ENCODE data around the gene EHBP1L1.
A peak's percentile ranks its signal among the peaks of the same experiment; 100 is the strongest.
"Not testable (repeated sequence)": the region's sequence is repeated elsewhere in the genome, so short reads cannot be mapped to it uniquely, and the experiment has no call there.

Gene EHBP1L1

GRCh38 chr11:65636108-65637031, 60.5 kb downstream of the EHBP1L1 start:
- no peak for DNase-seq (ENCODE audit: low spot score)

DNA sequence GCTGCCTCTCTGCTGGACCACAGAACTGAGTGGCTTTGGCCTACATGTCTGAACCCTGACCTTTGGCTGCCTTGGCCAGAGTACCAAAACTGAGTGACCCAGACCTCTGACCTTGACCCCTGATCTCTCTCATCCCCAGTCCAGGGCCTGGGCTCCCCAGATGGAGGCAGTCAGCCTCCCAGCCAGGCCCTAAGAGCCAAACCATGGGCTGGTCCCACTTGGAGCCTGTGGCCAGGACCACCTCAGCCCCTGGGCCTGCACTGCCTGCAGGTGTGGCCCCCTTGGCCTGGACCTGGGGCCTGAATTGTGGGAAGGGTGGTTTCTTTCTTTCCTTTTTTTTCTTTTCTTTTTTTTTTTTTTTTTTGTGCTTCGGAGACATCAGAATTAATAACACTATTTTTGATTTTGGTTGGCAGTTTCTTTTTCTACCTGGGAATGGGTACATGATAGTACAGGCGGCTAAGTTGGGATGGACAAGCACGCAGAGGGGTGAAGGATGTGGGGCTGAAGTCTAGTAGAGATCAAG, 61.2 kb downstream of the EHBP1L1 start:
- DNase-seq (ENCODE audit: low spot score), result no peak

DNA sequence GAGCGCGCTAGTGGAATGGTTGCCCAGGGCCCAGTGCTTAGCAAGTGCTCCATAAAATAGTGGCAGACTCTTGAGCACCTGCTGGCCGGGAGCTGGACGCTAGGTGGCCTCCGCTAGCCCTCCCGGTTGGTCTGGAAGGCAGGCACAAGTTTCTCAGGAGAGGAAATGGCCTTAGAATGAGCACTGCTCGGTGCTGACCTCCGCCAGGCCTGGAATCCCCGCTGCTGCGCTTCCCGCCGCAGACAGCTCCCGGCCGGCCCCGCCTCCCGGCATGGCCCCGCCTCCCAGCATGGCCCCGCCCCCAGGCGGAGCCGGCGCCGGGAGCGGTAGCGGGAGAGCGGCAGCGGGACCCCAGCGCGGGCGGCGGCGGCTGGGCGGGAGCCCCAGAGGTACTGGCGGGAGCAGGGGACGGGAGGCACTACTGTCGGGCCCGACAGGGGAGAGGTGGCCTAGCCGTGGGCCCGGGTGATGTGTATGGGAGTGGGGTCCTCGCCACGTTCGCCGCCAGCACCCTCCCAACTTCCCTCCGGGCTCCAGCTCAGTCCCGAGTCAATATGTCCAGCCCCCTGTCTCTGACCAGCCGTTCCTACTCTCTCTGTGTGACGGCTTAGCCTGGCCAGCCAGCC, 62.1 kb downstream of the EHBP1L1 start, which contains the start of gene SIPA1:
Gene SIPA1 (plus strand): TSS at position 308 of the 626 bp plus-strand sequence. CDS start 2,821 bp downstream, outside the sequence.
- DNase-seq (ENCODE audit: low spot score), result peak; percentile 69

GRCh38 chr11:65639228-65639597, 63.4 kb downstream of the EHBP1L1 start:
- DNase-seq (ENCODE audit: low spot score), result not testable (repeated sequence)

- peak; percentile 50 for DNase-seq (ENCODE audit: low spot score)
Observed at GRCh38 chr11:65639623-65640482, 64.0 kb downstream of the EHBP1L1 start.

DNA sequence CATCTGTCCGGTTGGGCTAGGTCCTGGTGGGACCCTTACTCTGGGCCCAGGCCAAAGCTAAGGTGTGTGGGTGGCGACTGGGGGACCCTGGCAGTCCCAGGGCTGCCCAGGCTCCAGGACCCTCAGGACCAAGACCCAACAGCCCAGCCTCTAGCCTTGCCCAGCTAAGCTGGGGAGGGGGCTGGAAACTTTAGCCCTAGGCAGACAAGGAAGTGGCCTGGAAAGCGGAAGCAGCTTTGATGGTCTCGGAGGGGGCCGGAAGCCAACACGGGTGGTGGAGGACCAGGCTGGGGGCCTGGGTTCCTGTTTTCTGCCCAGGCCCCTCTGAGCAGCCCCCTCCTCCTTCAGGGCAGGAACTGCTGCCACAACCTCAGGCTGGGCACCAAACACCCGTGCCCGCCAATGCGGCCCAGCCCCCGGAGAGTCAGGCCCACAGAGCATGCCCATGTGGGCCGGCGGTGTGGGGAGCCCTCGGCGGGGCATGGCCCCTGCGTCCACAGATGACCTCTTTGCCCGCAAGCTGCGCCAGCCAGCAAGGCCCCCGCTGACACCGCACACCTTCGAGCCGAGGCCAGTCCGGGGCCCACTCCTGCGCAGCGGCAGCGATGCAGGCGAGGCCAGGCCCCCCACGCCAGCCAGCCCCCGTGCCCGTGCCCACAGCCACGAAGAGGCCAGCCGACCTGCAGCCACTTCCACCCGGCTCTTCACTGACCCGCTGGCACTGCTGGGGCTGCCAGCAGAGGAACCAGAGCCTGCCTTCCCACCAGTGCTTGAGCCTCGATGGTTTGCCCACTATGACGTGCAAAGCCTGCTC, 64.8 kb downstream of the EHBP1L1 start:
- peak; percentile 32 for DNase-seq (ENCODE audit: low spot score)

DNA sequence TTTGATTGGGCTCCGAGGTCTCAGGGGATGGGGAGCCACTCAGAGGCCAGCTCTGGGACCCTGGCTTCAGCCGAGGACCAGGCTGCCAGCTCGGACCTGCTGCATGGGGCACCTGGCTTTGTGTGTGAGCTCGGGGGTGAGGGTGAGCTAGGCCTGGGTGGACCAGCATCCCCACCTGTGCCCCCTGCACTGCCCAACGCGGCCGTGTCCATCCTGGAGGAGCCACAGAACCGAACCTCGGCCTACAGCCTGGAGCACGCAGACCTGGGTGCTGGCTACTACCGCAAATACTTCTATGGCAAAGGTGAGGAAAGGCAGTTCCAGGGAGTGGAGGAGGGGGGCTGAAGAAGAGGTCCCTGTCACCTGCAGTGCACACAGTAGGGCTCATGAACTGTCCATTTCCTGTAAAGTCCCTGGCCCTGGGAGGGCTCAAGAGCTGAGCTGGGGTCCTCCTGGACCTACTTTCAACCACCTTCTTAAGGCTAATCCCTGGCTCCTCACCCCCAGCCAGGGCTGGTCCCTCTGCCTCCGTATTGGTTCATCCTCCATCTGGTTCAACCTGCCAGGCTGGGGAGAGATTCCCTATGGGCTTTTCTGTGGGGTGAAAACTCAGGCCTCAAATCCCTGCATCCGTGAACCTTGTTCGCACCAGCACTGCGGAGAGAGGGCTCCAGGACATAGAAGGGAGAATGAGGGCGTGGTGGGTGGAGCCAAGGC, 65.6 kb downstream of the EHBP1L1 start:
- DNase-seq (ENCODE audit: low spot score), result no peak
